GM06990 (cell line): ENCODE results near the gene GSTO2.

Experiments used
- DNase-seq: peaks from one replicate; pipeline ENCODE4 v3.0.0-alpha.2; 2011; ENCODE audit not compliant: insufficient read length; ENCODE audit errors: extremely low read depth
- H3K27me3 ChIP-seq: replicated peaks from 2 replicates; pipeline ENCODE4 v1.6.0; 2011; ENCODE audit warnings: low read length; ENCODE audit not compliant: control insufficient read depth, insufficient read depth
- H3K36me3 ChIP-seq: 2 replicates; pipeline ENCODE4 v1.5.1; 2011; ENCODE audit warnings: low read length; ENCODE audit not compliant: control insufficient read depth, insufficient read depth
- H3K4me3 ChIP-seq: replicated peaks from 2 replicates; pipeline ENCODE4 v1.5.1; 2011; ENCODE audit warnings: low read depth, mild to moderate bottlenecking, control low read depth, low read length
- TF ChIP-seq, protein P1 (sequence below): IDR thresholded peaks from 2 replicates; pipeline ENCODE4 v1.5.1; 2011; ENCODE audit warnings: low read length, control low read depth, mild to moderate bottlenecking, inconsistent platforms; ENCODE audit not compliant: insufficient read depth, poor library complexity, severe bottlenecking

The GSTO2 gene

GRCh38 chr10:104309980-104310978 lies 41.3 kb downstream of the GSTO2 start:
- no peak for DNase-seq
- H3K27me3 ChIP-seq = no peaks in the 10 kb centered on the region
- TF ChIP-seq, protein P1, sequence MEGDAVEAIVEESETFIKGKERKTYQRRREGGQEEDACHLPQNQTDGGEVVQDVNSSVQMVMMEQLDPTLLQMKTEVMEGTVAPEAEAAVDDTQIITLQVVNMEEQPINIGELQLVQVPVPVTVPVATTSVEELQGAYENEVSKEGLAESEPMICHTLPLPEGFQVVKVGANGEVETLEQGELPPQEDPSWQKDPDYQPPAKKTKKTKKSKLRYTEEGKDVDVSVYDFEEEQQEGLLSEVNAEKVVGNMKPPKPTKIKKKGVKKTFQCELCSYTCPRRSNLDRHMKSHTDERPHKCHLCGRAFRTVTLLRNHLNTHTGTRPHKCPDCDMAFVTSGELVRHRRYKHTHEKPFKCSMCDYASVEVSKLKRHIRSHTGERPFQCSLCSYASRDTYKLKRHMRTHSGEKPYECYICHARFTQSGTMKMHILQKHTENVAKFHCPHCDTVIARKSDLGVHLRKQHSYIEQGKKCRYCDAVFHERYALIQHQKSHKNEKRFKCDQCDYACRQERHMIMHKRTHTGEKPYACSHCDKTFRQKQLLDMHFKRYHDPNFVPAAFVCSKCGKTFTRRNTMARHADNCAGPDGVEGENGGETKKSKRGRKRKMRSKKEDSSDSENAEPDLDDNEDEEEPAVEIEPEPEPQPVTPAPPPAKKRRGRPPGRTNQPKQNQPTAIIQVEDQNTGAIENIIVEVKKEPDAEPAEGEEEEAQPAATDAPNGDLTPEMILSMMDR = no peak
- no peak overlapping the region for H3K4me3 ChIP-seq
- H3K36me3 ChIP-seq = peaks cover 25% of the 10 kb centered on the region

DNA sequence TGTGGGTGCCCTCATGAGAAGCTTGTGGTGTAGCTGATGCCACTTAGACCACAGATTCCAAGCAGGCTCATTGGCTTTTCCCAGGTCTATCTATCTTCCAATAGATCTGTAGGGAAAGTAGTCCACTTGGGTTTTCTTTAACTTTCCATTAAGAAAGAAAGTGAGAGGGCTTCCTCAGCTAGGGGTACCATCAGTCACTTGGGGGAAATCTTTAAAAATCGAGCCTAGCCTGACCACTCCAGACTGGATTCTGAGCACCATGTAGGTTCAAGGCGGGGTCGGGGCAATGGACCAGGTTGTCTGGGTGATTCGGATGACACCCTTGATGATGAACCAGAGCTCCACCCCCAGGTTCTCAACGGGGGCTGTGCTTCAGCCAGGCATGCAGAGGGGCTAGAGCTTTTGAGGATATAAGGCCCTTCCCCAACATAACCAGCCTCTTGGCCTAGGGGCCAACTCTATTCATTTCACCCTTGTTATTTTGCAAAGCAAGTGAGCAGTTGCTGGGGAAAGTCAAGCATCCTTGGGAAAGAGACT lies 42.3 kb downstream of the GSTO2 start:
- H3K27me3 ChIP-seq = no peaks in the 10 kb centered on the region
- TF ChIP-seq, protein P1 = no peak
- no peak for DNase-seq
- peaks cover 30% of the 10 kb centered on the region for H3K36me3 ChIP-seq
- H3K4me3 ChIP-seq = no peak overlapping the region

DNA sequence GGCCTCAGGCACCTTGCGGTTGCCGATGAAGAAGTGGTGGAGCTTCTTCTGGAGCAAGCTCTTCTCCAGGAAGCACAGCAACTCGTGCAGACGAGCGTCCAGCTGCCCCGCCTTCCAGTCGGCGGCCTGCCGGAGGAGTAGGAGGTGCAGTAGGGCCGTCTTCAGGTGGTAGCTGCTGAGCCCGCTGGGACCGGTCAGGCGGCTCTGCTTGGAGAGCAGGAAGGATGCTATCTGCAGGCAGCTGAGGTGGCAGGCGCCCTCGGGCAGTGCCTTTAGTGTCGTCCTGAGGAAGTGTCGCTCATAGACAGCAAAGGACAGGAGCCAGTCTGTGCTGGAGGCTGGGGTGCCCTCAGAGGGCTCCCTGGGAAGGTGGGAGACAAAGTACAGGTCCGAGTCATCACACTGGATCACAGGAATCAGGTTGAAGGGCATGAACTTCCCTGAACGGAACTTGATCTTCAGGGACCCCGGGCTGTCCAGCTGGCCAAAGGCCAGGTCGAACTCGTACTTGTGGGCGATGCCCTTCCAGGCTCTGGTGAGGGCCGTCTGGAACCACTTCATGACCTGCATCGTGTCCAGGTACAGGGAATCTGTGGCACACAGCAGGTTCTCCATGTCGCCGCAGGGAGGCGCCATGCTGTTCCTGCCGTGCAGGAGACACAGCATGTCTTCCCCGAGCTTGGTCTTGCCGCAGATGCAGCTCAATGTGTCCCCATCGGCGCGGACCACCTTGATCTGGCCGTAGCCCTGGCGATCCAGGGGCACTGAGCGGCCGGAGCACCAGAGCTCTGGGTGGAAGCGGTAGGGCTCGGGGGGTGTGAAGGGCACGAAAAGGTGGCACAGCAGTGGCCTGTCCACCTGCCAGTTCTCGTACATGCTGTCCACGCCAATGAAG lies 45.9 kb downstream of the GSTO2 start:
- TF ChIP-seq, protein P1 = no peak
- peaks cover 30% of the 10 kb centered on the region for H3K36me3 ChIP-seq
- no peak for DNase-seq
- no peaks in the 10 kb centered on the region for H3K27me3 ChIP-seq
- H3K4me3 ChIP-seq = no peak overlapping the region

GRCh38 chr10:104315486-104315921 lies 46.5 kb downstream of the GSTO2 start:
- Histone ChIP-seq H3K4me3 (no peak overlapping the region), H3K27me3 (no peaks in the 10 kb centered on the region), H3K36me3 (peaks cover 30% of the 10 kb centered on the region)
- DNase-seq = no peak
- TF ChIP-seq, protein P1 = no peak

GRCh38 chr10:104316321-104317099 lies 47.5 kb downstream of the GSTO2 start:
- DNase-seq = no peak
- peaks cover 29% of the 10 kb centered on the region for H3K36me3 ChIP-seq
- TF ChIP-seq, protein P1 = no peak
- H3K27me3 ChIP-seq = no peaks in the 10 kb centered on the region
- no peak overlapping the region for H3K4me3 ChIP-seq
